AG04449 (cell line): ENCODE data around the gene TUBB4A.

Experiments
- CTCF ChIA-PET: fragments of 350-600 bp; formaldehyde crosslinking; extraction: SDS; loops from one replicate; lab custom pipeline; 2021; ENCODE audit warnings: antibody characterized with exemption; lab: Yijun Ruan, JAX
- POLR2A ChIA-PET: fragments of 400-600, 350-600 bp; formaldehyde crosslinking; extraction: SDS; loops from one replicate; lab custom pipeline; 2020; ENCODE audit warnings: antibody characterized with exemption, inconsistent platforms; lab: Yijun Ruan, JAX
- DNase-seq: peaks from one replicate; pipeline ENCODE4 v3.0.0-alpha.2; 2010; ENCODE audit warnings: low read depth, low spot score
- H3K4me3 ChIP-seq: 2 replicates; pipeline ENCODE4 v1.5.1; 2011; ENCODE audit warnings: low read depth, mild to moderate bottlenecking, control low read depth, low read length
- TF ChIP-seq, protein P1 (sequence below): IDR thresholded peaks from one replicate; pipeline ENCODE4 v1.5.1; 2011; ENCODE audit warnings: mild to moderate bottlenecking, moderate library complexity, low read length, control low read depth, inconsistent platforms; ENCODE audit not compliant: insufficient read depth; ENCODE audit errors: missing control alignments

Gene TUBB4A

DNA sequence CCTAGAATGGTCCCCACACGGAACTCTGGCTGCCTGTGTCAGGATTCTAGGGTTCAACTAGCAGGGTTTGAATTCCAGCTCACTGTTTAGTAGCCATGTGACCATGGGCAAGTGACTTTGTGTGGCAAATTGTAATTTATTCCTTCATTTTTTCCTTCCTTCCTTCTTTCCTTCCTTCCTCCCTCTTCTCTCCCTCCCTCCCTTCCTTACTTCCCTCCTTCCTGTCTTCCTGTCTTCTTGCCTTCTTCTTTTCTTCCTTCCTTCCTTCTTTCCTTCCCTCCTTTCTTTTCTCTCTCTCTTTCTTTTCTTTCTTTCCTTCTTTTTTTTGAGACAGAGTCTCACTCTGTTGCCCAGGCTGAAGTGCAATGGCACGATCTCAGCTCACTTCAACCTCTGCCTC, 12.0 kb downstream of the TUBB4A start:
- TF ChIP-seq, protein P1, sequence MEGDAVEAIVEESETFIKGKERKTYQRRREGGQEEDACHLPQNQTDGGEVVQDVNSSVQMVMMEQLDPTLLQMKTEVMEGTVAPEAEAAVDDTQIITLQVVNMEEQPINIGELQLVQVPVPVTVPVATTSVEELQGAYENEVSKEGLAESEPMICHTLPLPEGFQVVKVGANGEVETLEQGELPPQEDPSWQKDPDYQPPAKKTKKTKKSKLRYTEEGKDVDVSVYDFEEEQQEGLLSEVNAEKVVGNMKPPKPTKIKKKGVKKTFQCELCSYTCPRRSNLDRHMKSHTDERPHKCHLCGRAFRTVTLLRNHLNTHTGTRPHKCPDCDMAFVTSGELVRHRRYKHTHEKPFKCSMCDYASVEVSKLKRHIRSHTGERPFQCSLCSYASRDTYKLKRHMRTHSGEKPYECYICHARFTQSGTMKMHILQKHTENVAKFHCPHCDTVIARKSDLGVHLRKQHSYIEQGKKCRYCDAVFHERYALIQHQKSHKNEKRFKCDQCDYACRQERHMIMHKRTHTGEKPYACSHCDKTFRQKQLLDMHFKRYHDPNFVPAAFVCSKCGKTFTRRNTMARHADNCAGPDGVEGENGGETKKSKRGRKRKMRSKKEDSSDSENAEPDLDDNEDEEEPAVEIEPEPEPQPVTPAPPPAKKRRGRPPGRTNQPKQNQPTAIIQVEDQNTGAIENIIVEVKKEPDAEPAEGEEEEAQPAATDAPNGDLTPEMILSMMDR = no peak
- POLR2A ChIA-PET = no interaction called here
- no peak overlapping the region for H3K4me3 ChIP-seq
- CTCF ChIA-PET = no interaction called here
- DNase-seq = no peak

DNA sequence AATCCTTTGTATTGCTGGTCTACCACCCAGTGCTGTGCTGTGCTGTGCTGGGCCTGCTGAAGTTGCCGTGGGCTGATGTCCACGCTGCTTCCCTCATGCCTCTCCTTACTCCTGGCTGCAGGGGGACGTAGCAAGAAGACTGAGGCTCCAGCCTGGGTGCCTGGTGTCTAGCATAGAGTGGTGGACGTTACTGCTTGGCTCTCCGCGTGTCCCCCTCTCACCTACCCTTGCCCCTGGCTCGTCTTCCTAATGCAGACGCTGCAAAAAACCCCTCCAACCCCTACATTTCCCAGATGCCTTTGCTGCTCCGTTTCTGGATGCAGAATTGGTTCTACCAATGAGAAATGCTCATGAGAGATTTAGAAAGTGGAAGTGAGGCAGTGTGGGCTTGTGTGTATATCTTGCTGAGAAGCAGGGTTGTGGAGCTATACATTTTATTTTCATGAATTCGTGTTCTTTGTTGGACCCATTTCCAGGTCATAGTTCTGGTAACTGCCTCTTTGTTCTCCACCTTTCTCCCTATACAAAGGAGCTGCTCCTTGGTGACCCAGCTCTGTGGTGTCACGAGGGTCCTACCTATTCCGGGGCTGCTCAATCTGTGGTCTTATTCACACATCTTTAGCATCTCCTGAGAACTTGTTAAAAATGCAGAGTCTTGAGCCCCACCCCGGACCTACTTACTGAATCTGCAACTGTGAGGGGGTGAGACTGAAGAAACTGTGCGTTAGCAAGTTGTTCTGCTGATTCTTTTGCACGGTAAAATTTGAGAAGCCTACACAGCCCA, 12.6 kb downstream of the TUBB4A start:
- no peak for DNase-seq
- no peak overlapping the region for H3K4me3 ChIP-seq
- POLR2A ChIA-PET = no interaction called here
- TF ChIP-seq, protein P1 = no peak
- CTCF ChIA-PET = no interaction called here

GRCh38 chr19:6484831-6485230, 17.3 kb downstream of the TUBB4A start:
- ChIA-PET CTCF (no interaction called here), POLR2A (no interaction called here)

DNA sequence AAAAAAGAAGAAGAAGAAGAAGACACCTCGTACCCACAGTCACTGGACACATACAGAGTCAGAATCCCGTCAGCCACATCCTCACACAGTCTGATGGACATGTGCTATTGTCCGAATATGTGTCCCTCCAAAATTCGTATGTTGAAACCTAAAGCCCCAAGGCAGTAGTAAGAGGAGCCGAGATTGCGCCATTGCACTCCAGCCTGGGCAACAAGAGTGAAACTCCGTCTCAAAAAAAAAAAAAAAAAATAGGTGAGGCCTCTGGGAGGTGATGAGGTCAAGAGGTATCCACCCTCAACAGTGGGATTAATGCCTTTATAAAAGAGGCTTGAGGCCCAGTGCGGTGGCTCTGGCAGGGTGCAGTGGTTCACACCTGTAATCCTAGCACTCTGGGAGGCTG, 17.9 kb downstream of the TUBB4A start:
- POLR2A ChIA-PET = no interaction called here
- H3K4me3 ChIP-seq = no peak overlapping the region
- TF ChIP-seq, protein P1 = no peak
- CTCF ChIA-PET = no interaction called here
- no peak for DNase-seq

More at GRCh38 chr19:6484831-6485230, 17.3 kb downstream of the TUBB4A start:
- H3K4me3 ChIP-seq = no peak overlapping the region
- no peak for DNase-seq
- TF ChIP-seq, protein P1 = no peak

GRCh38 chr19:6483235-6483634, 18.9 kb downstream of the TUBB4A start:
- no peak overlapping the region for H3K4me3 ChIP-seq
- CTCF ChIA-PET = interaction anchor here (1.0 to 2.6 kb wide), 3 partner anchors 9 to 380 kb away, joined by 3 to 8 read pairs (median 3); no protein-coding TSS in a partner anchor

GRCh38 chr19:6482343-6482686, 19.8 kb downstream of the TUBB4A start:
- POLR2A ChIA-PET = no interaction called here
- CTCF ChIA-PET = interaction anchor here (0.7 to 2.6 kb wide), 5 partner anchors 10 to 382 kb away, joined by 3 to 8 read pairs (median 6); no protein-coding TSS in a partner anchor
- TF ChIP-seq, protein P1 = no peak
- H3K4me3 ChIP-seq = no peak overlapping the region
- no peak for DNase-seq

More at GRCh38 chr19:6483235-6483634, 18.9 kb downstream of the TUBB4A start:
- POLR2A ChIA-PET = no interaction called here
- TF ChIP-seq, protein P1 = no peak
- no peak for DNase-seq
